NCI-H128 (cell line): ENCODE measurements around the gene CBLC.

Experiments
- DNase-seq: peaks from one replicate; lab custom pipeline; 2025; ENCODE audit not compliant: unreplicated experiment; lab: John Stamatoyannopoulos, UW

Gene CBLC

GRCh38 chr19:44777715-44778347, at the start of gene CBLC:
TSS of gene CBLC (plus strand) at chr19:44777890. CDS start at chr19:44777932, 42 bp downstream.
- DNase-seq: peak; percentile 33

GRCh38 chr19:44728178-44728577, 49.5 kb upstream of the CBLC start:
- no peak for DNase-seq

GRCh38 chr19:44729516-44730033, 48.1 kb upstream of the CBLC start:
- DNase-seq: no peak

GRCh38 chr19:44731081-44731480, 46.6 kb upstream of the CBLC start:
- DNase-seq: no peak

- no peak for DNase-seq
Observed at GRCh38 chr19:44731622-44732021, 46.1 kb upstream of the CBLC start.

- DNase-seq: no peak
Observed at GRCh38 chr19:44732235-44733014, 45.3 kb upstream of the CBLC start.

- no peak for DNase-seq
Observed at GRCh38 chr19:44734357-44734756, 43.3 kb upstream of the CBLC start.

- no peak for DNase-seq
Observed at GRCh38 chr19:44735011-44735410, 42.7 kb upstream of the CBLC start.

GRCh38 chr19:44737238-44738071, 40.2 kb upstream of the CBLC start:
- no peak for DNase-seq

- DNase-seq: no peak
Observed at GRCh38 chr19:44738136-44738535, 39.6 kb upstream of the CBLC start.

GRCh38 chr19:44738603-44739558, 38.8 kb upstream of the CBLC start:
- no peak for DNase-seq

- DNase-seq: no peak
Observed at GRCh38 chr19:44740351-44740824, 37.3 kb upstream of the CBLC start.

- no peak for DNase-seq
Observed at GRCh38 chr19:44741258-44741731, 36.4 kb upstream of the CBLC start.

GRCh38 chr19:44741841-44742329, 35.8 kb upstream of the CBLC start:
- DNase-seq: no peak

- DNase-seq: no peak
Observed at GRCh38 chr19:44742330-44743061, 35.2 kb upstream of the CBLC start.

GRCh38 chr19:44744871-44745332, 32.8 kb upstream of the CBLC start:
- no peak for DNase-seq

GRCh38 chr19:44745341-44745831, 32.3 kb upstream of the CBLC start:
- no peak for DNase-seq

GRCh38 chr19:44745887-44746600, 31.6 kb upstream of the CBLC start:
- no peak for DNase-seq
